HEK293T (cell line): ENCODE results near the gene ZBTB25.

Experiments used
- CTCF ChIA-PET: fragments of 350-600 bp; formaldehyde crosslinking; extraction: SDS; loops from one replicate; lab custom pipeline; 2021; ENCODE audit warnings: antibody characterized with exemption, inconsistent platforms; lab: Yijun Ruan, JAX
- POLR2A ChIA-PET: fragments of 350-600 bp; formaldehyde crosslinking; extraction: SDS; loops from one replicate; lab custom pipeline; 2020; ENCODE audit warnings: antibody characterized with exemption, inconsistent platforms; lab: Yijun Ruan, JAX
- DNase-seq: peaks from one replicate; pipeline ENCODE4 v3.0.0; 2012; ENCODE audit warnings: mixed read lengths; ENCODE audit errors: extremely low spot score
- ARNT ChIP-seq: fragments of 450-650 bp; IDR thresholded peaks from 2 replicates; pipeline ENCODE4 v1.6.1; 2017; ENCODE audit warnings: mild to moderate bottlenecking
- BHLHE40 ChIP-seq: fragments of 450-650 bp; IDR thresholded peaks from 2 replicates; pipeline ENCODE4 v1.6.1; 2016; ENCODE audit warnings: mild to moderate bottlenecking, moderate library complexity, borderline replicate concordance
- CTBP1 ChIP-seq: fragments of 450-650 bp; IDR thresholded peaks from 2 replicates; pipeline ENCODE4 v1.6.1; 2016; ENCODE audit warnings: borderline replicate concordance
- ELF4 ChIP-seq: fragments of 450-650 bp; IDR thresholded peaks from 2 replicates; pipeline ENCODE4 v1.6.1; 2017; ENCODE audit warnings: antibody characterized with exemption
- FOXA1 ChIP-seq: fragments of 450-650 bp; IDR thresholded peaks from 2 replicates; pipeline ENCODE4 v1.6.1; 2016; ENCODE audit warnings: mild to moderate bottlenecking
- FOXK2 ChIP-seq: fragments of 450-650 bp; IDR thresholded peaks from 2 replicates; pipeline ENCODE4 v1.6.1; 2016; ENCODE audit warnings: mild to moderate bottlenecking
- FOXM1 ChIP-seq: fragments of 450-650 bp; IDR thresholded peaks from 2 replicates; pipeline ENCODE4 v1.6.1; 2017; ENCODE audit warnings: mild to moderate bottlenecking, borderline replicate concordance
- HDGF ChIP-seq: fragments of 450-650 bp; IDR thresholded peaks from 2 replicates; pipeline ENCODE4 v1.6.1; 2017; ENCODE audit warnings: antibody characterized with exemption, borderline replicate concordance
- L3MBTL2 ChIP-seq: fragments of 450-650 bp; conservative IDR thresholded peaks from 2 replicates; pipeline ENCODE4 v1.6.1; 2016; ENCODE audit warnings: mild to moderate bottlenecking
- LEF1 ChIP-seq: fragments of 450-650 bp; IDR thresholded peaks from 2 replicates; pipeline ENCODE4 v1.6.1; 2017; ENCODE audit warnings: mild to moderate bottlenecking, borderline replicate concordance
- NFRKB ChIP-seq: fragments of 450-650 bp; IDR thresholded peaks from 2 replicates; pipeline ENCODE4 v1.6.1; 2016; ENCODE audit warnings: mild to moderate bottlenecking, moderate library complexity
- PKNOX1 ChIP-seq: fragments of 450-650 bp; IDR thresholded peaks from 2 replicates; pipeline ENCODE4 v1.6.1; 2016
- SP1 ChIP-seq: fragments of 450-650 bp; IDR thresholded peaks from 2 replicates; pipeline ENCODE4 v1.6.1; 2017
- SUZ12 ChIP-seq: fragments of 450-650 bp; IDR thresholded peaks from 2 replicates; pipeline ENCODE4 v1.6.1; 2016; ENCODE audit warnings: mild to moderate bottlenecking
- TARDBP ChIP-seq: fragments of 450-650 bp; IDR thresholded peaks from 2 replicates; pipeline ENCODE4 v1.6.1; 2016
- ZNF384 ChIP-seq: fragments of 450-650 bp; IDR thresholded peaks from 2 replicates; pipeline ENCODE4 v1.6.1; 2016

The ZBTB25 gene

GRCh38 chr14:64488590-64489099 is 15.0 kb downstream of the ZBTB25 start:
- TF ChIP-seq PKNOX1, result no peak
- TF ChIP-seq NFRKB, result no peak
- TF ChIP-seq FOXK2, result no peak
- no peak for TF ChIP-seq BHLHE40
- TF ChIP-seq SP1, result no peak
- no peak for TF ChIP-seq FOXM1
- CTCF ChIA-PET, result no interaction called here
- POLR2A ChIA-PET, result interaction anchor here (1.1 to 1.2 kb wide), 2 partner anchors 8 to 12 kb away, joined by 3 read pairs; no protein-coding TSS in a partner anchor
- DNase-seq, result no peak

DNA sequence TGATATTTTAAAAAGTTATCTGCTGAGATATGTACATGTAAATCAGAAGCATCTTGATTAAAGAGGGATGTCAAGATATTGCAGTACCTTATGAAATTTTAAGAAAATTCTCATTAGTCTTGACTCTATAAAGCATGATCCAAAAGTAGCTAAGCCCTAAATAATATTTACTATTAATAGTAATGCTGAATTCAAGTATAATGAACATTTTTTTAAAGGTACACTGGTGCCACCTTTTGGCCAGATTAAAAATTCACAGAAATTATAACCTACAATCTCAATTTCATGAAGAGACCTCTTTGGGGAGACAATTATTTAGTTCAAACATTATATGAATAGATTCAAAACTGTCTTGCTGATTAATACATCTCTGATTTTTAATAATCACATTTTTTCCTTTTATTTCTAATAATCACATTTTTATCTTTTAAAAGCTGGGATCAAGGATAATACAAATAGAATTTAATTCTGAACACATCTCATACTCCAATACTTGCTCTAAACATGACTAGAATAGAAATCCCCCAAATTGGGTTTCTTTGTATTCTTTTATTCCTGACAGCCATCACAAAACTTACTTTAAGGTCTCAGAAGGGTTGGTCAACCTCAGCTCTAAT is 24.9 kb downstream of the ZBTB25 start:
- no peak for DNase-seq
- TF ChIP-seq L3MBTL2 (no peak), SP1 (no peak), ELF4 (no peak), BHLHE40 (no peak)
- CTCF ChIA-PET, result interaction anchor here (0.6 to 1.1 kb wide), 4 partner anchors 18 to 414 kb away, joined by 3 to 4 read pairs (median 3); no protein-coding TSS in a partner anchor
- POLR2A ChIA-PET, result interaction anchor here (1.2 kb wide), 1 partner anchor 23 kb away, joined by 3 read pairs; no protein-coding TSS in a partner anchor

- TF ChIP-seq SP1 (no peak), FOXM1 (no peak), FOXK2 (no peak), ELF4 (no peak), NFRKB (no peak), ZNF384 (no peak), L3MBTL2 (no peak), ARNT (no peak), LEF1 (no peak), SUZ12 (no peak), FOXA1 (no peak), PKNOX1 (no peak), HDGF (no peak), BHLHE40 (no peak), TARDBP (no peak), CTBP1 (no peak)
- CTCF ChIA-PET, result interaction anchor here (1.2 kb wide), 1 partner anchor 11 kb away, joined by 4 read pairs; the partner anchor contains the start of gene AKAP5
- no peak for DNase-seq
- POLR2A ChIA-PET, result interaction anchor here (0.8 kb wide), 1 partner anchor 29 kb away, joined by 3 read pairs; no protein-coding TSS in a partner anchor
Measured at GRCh38 chr14:64476438-64476837, 27.2 kb downstream of the ZBTB25 start.

- no peak for DNase-seq
- TF ChIP-seq L3MBTL2 (no peak), HDGF (no peak)
- ChIA-PET CTCF (interaction anchor here (1.2 kb wide), 1 partner anchor 10 kb away, joined by 4 read pairs; the partner anchor contains the start of gene AKAP5), POLR2A (interaction anchor here (0.8 kb wide), 1 partner anchor 30 kb away, joined by 3 read pairs; no protein-coding TSS in a partner anchor)
Measured at GRCh38 chr14:64475585-64476273, 27.9 kb downstream of the ZBTB25 start.

GRCh38 chr14:64474698-64475097 is 28.9 kb downstream of the ZBTB25 start:
- ChIA-PET POLR2A (no interaction called here), CTCF (no interaction called here)
- no peak for DNase-seq
- TF ChIP-seq TARDBP (no peak), FOXM1 (no peak), FOXA1 (no peak), SUZ12 (no peak), ZNF384 (no peak), SP1 (no peak), ELF4 (no peak), HDGF (no peak), L3MBTL2 (no peak), CTBP1 (no peak), BHLHE40 (no peak), PKNOX1 (no peak), LEF1 (no peak), FOXK2 (no peak), NFRKB (no peak), ARNT (no peak)

DNA sequence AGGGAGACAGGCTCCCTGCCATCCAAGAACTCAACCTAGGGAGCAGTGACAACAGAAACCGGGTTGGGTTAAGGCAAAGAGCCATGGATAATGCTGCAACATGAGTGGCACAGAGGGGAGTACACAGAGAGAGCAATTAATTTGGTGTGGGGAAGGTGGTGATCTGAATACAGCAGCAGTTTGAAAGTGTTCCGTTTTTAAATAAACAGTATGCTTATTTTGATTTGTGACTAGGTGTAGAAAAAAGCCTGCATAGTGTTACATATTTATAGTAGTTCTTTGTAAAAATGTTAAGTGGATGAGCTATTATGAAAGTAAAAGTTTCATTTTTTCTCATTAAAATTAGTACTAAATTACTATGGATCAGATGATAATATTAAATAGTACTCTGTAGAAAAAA is 29.6 kb downstream of the ZBTB25 start:
- DNase-seq, result no peak
- TF ChIP-seq ARNT, result no peak
- no peak for TF ChIP-seq L3MBTL2
- TF ChIP-seq CTBP1, result no peak
- TF ChIP-seq PKNOX1, result peak; percentile 69
- TF ChIP-seq LEF1, result no peak
- TF ChIP-seq TARDBP, result no peak
- TF ChIP-seq ELF4, result no peak
- ChIA-PET POLR2A (no interaction called here), CTCF (no interaction called here)
